Measurements from ENCODE around the gene IGDCC3.

DNA sequence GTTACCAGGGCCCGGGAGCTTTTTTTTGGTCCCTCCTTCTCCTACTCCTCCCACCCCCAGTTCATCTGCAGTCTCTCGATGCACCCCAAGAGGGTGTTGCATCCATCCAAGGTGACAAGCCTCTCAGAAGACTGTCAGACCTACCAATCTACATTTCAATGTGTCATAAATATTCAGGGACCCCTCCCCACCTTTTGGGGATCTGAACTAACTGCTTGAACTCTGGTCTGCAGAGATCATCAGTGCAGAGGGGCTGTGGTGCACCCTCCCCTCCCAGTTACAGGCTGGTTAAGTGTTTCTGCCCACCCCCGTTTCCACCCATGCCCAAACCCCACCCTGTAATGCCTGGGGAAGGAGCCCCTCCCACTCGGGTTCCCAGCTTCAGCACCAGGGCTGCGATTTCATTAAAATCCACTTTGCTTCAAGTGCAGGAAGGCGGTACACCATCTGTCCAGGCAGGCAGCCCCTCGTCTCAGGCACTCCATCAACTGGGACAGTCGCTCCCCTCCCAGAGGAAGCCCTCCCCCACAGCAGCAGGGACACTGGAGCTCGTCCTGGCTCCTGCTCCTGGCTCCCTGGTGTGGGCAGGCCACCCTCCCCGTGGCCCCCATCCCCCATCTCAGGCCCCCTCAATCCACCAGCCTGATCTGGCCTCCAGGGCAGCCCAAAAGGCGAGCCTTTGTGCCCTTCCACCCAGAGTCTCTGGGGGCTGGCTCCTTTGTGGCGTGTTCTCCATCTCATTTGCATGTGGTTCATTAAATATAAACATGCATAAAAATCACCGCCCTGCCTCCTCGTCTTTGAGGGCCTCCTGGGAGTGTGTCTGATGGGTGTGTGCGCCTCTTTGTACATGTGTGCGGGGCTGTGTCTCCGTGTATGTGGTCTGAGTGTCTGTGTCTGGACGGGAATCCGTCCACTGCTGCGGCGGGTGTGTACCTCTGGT lies 41.0 kb downstream of the IGDCC3 start:
- TF ChIP-seq, protein P1, sequence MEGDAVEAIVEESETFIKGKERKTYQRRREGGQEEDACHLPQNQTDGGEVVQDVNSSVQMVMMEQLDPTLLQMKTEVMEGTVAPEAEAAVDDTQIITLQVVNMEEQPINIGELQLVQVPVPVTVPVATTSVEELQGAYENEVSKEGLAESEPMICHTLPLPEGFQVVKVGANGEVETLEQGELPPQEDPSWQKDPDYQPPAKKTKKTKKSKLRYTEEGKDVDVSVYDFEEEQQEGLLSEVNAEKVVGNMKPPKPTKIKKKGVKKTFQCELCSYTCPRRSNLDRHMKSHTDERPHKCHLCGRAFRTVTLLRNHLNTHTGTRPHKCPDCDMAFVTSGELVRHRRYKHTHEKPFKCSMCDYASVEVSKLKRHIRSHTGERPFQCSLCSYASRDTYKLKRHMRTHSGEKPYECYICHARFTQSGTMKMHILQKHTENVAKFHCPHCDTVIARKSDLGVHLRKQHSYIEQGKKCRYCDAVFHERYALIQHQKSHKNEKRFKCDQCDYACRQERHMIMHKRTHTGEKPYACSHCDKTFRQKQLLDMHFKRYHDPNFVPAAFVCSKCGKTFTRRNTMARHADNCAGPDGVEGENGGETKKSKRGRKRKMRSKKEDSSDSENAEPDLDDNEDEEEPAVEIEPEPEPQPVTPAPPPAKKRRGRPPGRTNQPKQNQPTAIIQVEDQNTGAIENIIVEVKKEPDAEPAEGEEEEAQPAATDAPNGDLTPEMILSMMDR (IDR thresholded peaks at IDR 0.05; ENCODE audit: low read length): no peak
- no peak for TF ChIP-seq EZH2 (IDR thresholded peaks at IDR 0.05; ENCODE audit: borderline replicate concordance, low read length)
